ENCODE results near the gene ACOXL.

ACOXL gene

DNA sequence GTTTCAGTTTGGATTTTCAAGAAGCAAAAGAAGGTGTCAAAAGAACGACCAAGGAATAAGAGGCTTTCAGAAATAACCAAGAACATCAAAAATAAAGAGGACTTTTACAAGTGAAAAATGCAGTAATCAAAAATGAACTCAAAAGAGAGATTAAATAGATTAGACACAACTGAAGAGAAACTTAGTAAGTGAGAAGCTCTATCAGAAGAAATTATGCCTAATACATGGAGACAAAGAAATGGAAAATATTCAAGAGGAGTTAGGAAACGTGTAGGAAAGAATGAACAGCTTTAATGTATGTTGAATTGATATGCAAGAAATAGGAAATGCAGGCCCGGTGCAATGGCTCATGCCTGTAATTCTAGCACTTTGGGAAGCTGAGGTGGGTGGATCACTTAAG lies 145.8 kb downstream of the ACOXL start:
- DNase-seq: no peak

DNA sequence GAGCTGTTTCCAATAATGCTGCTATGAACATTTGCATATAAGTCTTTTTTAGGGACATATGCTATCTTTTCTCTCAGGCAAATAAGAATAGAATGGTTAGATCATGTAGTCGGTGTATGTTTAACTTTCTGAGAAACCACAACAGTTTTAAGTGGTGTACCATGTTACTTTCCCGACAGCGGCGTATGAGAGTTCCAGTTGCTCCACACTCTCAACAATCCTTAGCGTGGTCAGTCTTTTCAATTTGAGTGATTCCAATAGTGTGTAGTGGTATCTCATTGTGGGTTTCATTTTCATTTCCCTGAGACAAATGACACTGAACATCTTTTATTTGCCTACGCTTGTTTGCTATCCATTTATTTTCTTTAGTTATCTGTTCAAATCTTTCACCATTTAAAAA lies 149.5 kb downstream of the ACOXL start:
- no peak for DNase-seq

DNA sequence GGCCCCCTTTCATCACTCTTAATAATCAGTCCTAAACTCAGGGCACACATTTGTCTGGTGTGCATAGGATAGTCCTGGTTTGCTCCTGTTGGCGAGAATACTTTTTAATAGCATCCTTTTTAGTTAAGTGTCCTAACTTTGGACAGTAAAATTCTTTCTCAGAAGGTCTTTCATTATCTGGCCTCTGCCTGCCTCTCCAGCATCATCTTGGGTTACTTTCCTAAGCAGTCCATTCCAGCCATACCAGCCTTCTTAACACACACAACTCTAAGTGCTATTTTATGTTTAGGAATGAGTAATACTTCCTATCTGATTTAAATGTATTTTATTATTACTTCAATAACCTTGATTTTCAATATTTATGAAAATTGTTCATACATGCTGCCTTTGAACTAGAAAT lies 151.0 kb downstream of the ACOXL start:
- no peak for DNase-seq

DNA sequence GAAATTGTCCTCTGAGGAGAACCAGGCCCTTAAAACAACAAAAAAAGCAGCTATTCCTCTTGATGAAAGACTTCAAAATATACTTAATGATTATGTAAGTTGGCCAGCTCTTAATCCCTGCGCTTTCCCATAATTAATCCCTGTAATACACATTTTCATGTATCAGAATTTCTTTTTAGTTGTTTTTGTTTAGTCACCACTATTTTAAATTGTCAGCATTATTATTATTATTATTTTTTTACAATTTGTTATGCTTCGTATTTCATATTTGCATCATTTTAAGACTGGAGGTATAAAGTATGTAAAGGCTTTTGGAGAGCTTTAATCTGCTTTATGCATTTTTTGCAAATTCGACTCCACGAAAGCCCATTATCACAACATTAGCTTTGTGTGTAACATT lies 152.9 kb downstream of the ACOXL start:
- DNase-seq: no peak

DNA sequence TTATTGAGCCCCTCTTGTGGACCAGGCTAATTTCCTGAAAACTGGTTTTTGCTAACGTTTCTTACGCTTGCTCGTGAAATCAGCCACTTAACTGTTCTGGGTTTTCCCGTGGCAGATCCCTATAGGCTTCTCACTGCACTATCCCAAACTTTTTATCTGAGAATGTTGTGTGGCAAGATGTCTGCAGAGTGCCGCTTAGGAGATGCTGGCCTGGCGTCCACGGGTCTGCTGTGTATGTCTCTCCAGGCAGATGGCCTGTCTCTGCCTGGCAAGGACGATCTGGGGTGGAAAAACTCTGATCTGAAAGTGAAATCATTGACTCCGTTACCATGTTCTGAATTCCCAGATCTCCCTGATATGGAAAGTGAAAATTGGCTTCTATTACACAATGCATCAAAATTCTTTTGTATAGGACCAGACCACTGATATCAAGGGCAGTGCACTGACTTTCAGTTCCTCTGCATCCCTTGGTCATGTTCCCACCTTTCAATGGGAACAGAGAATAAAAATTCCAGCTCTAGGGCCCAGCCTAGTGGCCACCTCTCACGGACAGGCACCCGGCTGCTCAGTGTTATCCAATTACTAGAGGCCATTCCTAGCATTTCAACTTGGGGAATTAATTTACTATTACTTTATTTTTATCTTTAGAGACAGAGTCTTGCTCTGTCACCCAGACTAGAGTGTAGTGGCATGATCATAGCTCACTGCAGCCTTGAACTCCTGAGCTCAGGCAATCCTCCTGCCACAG lies 154.6 kb downstream of the ACOXL start:
- DNase-seq: no peak

DNA sequence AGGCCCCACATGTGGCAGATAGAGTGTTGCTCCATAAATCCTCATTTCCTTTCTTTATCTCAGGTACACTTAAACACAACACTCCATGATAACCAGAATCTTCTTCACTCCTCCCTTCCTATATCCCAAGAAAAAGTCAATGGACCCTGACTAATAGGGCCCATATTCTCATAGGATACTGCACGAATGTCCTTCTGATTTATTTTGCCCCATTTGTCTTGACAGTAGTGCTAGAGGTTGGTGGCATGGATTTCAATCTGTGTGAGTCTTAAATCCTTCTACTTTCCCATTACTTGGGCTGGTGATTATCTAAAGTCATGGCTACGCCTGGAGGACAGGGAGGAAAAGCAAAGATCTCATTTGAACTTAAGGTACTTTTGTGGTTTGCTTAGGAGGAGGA lies 156.0 kb downstream of the ACOXL start:
- DNase-seq: no peak

DNA sequence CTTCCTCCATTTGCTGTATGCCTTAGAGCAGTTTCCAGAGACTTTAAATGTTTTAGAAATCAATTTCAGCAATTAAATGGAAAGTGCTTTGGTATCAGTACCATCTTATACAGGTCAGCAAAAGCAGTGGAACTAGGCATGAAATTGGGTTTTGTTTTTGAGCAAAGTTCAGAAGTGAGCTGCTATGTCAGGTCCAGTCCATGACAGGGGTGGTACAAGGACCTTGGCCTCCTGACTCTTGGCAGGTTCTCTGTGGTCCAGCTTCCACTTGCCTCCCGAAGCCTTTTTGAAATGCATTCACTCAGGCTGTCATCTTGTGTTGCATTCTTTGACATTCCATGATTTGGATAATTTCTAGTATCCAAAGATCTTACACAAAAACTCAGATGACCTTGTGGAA lies 159.3 kb downstream of the ACOXL start:
- no peak for DNase-seq

DNA sequence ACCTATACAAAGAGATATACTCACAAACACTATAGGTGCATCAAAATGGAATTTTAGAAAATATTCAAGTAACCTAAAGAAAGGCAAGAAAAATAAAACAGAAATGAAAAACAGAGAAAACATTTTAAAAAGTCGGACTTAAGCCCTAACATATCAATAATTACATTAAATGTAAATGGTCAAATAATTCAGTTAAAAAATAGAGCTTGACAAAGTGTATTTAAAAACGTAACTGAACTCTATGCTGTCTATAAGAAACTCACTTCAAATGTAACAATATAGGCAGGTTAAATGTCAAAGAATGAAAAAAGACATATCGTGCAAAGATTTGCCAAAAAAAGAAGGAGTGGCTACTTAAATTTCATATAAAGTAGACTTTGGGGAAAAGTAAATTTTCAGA lies 163.9 kb downstream of the ACOXL start:
- DNase-seq: no peak

DNA sequence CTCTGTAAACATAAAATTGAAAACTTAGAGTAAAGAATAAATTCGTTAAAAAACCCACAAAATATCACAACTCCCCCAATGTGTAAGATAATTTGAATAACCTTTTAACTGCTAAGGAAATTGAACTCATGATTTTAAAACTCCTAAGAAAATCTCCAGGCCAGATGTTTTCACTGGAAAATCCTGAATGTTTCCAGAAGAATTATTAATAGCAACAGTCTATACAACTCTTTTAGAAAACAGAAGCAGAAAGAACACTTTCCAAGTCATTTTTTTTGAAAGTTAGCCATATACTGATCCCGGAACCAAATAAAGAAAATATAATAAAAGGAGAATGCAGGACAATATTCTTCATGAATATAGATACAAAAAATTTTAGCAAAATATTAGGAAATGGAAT lies 165.6 kb downstream of the ACOXL start:
- no peak for DNase-seq

DNA sequence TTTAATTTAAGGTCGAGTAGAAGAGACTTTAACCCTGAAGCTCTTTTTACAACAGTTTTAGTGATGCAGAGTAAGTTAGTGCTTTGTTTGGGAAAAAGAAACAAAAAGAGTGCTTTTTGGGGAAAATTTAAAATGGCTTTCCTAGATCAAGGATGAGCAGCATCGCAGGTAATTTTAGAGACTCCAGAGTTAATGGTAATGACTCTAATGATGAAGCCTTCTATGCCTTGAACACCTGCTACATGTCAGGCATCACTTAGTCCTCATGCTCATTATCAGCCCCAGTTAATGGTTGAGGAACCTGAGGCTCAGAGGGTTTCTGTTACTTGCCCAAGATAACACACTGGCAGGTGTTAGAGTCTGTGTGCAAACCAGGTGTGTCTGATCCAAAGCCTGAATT lies 167.8 kb downstream of the ACOXL start:
- no peak for DNase-seq

DNA sequence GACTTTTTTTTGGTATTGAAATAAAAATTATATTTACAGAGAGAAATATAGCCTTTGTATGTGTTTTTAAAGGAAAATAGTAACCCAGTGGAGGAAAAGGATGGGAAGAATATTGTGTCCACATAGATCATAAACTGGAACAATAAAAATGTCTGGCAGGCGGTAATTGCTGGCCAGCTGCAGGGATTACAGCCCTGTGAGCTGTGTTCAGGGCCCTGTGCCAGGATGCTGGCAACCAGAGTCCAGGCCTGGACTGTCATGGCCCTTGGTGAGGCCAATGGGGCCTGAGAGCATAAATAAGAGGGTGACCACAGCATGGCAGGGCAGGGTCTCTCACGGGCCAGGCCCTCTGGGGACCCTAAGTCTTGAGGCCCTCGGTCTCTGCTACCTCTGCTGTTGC lies 171.2 kb downstream of the ACOXL start:
- DNase-seq: peak; percentile 3 to 48

DNA sequence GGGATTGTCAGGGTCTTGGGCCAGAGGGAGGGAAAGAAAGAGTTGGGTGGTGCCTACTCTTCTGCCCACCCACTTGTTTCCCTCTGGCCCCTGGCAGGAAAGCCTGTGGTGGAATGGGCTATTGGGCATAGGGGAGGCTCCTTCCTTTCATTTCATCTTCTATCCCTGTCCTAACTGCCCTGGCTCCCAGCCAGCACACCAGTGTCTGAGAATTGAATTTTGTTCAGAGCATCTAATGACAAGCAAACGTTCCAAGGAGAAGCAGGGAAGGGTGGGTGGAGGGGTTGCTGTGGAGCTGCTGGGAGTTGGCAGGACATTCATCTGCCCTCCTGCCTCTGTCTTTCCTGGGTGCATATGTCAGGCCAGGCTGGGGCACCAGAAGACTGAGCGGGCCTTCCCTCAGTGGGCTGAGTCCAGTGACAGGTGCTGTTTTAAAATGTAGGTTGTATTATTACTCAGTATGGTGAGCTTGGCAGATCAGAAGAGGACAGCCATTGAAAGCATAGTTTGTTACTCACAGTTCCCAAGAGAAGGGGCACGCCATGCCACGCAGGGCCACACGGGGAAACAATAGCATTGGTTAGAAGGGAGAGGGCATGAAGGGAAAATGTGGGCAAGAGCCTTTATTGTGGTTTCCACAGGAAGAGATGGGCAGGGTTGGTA lies 171.9 kb downstream of the ACOXL start:
- no peak for DNase-seq

DNA sequence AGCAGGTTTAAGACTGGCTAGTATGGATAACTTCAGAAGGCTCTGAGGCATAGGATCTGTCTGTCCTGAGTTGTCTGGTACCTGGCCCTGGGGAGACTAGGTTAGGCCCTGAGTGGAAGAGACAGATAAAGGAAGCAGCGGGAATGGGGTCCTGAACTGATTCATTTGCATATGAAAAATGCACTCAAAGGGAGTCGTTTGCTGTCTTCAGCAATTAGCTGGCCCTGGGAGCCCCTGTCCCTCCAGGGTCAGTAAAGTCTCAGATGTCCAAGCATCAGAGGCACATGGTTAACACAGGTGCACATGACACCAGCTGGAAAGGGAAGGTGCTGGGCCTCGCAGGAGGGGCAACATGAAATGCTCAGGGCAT lies 172.4 kb downstream of the ACOXL start:
- no peak for DNase-seq

DNA sequence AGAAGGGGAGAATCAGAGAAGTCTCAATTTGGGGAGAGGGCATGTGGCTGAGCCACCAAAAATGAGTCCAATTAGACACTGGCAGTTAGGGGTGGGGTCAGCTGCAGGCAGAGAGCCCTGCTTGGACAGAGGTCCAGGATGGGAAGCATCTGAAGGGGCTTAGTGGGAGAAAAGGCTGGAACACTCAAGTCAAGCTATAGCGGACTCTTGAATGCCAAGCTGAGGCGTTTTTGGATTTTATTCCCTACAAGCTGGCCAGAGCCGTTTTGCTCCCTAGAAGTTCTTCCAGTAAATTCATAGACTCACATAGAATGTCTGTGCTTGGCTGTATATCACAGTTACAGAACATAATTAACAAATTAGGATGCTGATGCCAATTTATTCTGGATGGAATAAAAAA lies 172.8 kb downstream of the ACOXL start:
- DNase-seq: no peak

DNA sequence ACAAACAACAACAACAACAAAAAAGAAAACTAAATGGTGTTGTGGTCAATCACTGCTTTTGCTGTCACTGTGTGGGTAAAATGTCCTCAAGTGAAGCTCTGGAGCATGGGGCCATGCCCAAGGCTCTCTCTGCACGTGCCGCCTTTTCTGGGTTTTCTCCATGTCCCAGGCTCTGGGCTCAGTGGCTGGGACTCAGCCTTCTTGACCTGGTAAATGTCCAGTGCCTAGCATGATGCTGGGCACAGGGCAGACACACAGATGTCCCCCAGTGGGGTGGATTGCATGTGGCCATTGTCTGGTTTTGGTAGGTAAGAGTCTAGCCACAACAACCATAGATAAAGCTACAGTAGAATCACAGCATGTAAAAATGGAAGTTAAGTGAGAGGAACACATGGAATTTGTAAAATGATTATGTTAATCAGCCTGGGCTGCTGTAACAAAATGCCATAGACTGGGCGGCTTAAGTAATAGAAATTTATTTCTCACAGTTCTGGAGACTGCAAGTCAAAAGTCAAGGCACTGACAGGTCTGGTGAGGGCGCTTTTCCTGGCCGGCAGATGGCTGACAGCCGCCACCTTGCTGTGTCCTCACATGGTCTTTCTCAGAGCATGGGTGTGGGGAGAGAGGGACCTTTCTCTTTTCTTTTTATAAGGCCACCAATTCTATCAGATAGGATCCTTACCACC lies 174.4 kb downstream of the ACOXL start:
- no peak for DNase-seq

DNA sequence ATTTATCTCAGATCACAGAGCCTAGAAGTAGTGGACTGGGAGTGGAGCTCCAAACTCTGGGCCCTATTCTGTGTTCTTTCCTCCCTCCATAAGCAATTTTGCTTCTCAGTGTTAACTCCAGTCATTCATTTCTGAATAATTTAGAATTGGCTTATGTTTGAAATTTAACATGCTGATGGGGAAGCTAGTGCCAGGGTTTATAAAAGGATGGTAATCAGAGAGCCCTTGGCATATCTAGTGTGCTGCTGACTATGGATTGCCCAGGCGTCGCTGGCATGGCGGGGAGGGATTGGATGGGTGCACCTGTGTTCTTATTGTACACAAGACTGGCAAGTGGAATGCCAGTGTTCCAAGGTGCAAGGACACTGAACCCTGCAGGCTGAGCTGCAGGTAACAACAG lies 177.1 kb downstream of the ACOXL start:
- DNase-seq: no peak

DNA sequence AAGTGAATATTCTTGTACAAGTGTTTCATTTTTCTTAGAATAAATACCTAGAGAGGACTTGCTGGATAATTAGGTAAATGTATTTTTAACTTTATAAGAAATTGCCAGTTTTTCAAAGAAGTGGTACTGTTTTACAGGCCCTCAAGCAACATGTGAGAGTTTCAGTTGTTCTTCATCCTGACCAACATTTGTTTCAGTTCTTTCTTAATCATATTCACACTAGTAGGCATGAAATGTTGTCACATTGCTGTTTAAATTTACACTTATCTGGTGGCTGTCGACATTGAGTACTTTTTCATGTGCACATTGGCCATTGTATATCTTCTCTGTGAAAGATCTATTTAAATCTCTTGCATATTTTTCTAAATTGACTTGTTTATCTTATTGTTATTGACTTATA lies 178.1 kb downstream of the ACOXL start:
- DNase-seq: no peak

DNA sequence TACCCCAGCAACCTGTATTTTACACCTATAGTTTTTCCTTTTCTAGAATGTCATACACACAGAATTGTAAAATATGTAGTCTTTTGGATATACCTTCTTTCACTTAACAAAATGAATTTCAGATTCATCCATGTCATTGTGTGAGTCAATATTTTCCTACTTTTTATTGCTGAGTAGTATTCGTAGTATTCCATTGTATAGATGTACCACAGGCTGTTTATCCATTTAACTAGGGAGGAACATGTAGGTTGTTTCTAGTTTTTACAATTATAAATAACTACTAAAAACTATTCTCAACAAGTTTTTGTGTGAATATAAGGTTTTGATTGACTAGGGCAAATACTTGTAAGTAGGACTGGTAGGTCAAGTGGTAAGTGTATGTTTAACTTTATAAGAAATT lies 187.4 kb downstream of the ACOXL start:
- DNase-seq: no peak

DNA sequence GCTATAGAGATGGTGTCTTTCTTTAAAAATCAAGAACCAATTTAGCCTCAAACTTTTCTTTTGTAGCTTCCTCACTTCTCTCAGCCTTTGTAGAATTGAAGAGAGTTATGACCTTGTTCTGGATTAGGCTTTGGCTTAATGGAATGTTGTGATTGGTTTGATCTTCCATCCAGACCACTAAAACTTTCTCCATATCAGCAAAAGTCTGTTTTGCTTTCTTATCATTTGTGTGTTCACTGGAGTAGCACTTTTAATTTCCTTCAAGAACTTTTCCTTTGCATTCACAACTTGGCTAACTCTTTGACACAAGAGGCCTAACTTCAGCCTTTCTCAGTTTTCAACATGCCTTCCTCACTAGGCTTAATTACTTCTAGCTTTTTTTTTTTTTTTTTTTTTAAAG lies 193.1 kb downstream of the ACOXL start:
- DNase-seq: no peak

DNA sequence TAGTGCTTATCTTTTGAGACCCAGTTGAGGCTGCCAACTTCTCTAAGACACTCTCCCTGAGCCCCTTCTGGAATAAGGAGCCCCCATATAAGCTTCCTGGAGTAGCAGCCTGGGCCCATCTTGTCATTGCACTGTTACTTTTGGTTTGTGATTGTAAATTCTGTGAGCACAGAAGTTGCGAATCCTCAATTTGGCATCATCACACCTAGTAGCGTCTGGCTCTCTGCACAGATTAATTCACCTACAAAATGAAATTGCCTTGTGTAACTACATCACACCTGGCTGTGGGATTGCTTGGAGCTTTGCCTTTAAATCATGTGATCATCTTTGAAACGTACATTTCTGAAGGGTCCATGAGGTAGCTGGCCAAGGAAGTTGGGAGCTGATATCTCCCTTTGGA lies 195.2 kb downstream of the ACOXL start:
- no peak for DNase-seq

DNA sequence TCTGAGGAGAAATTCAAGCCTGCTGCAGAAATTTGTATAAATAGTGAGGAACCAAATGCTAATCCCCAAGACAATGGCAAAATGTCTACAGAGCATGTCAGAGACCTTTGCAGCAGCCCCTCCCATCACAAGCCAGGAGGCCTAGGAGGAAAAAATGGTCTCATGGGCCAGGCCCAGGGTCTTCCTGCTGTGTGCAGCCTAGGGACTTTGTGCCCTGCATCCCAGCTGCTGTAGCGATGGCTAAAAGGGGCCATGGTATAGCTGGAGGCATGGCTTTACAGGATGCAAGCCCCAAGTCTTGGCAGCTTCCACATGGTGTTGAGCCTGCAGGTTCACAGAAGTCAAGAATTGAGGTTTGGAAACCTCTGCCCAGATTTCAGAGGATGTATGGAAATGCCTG lies 197.2 kb downstream of the ACOXL start:
- DNase-seq: no peak

DNA sequence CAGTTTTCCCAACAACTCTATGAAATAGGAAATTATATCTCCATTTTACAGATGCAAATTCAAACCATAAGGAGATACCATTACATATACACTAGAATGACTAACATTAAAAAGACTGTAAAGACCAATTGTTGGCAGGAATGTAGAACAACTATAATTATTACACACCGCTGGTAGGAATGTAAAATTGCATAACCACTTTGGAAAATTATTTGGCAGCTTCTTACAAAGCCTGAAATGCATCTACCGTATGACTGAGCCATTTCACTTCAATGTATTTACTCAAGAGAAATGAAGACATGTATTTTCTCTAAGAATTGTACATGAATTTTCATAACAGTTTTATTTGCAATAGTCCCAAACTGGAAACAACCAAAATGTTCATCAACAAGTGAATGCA lies 199.3 kb downstream of the ACOXL start:
- DNase-seq: no peak

DNA sequence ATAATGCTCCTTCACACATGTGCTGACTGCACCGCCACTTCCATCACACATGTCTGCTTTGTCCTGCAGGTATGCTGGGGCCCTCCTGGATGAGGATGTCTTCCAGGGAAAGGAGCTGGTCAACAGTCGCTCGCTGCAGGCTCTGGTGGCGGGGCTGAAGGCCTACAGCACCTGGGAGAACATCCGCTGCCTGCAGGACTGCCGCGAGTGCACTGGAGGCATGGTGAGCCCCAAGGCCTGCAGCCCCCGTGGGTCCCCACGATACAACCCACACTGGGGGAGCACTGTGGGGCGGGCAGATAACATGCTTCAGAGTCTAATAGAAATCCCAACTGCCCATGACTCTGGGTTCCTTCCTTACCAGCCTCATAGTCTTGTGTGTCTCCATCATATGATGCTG lies 201.0 kb downstream of the ACOXL start:
- DNase-seq: no peak

DNA sequence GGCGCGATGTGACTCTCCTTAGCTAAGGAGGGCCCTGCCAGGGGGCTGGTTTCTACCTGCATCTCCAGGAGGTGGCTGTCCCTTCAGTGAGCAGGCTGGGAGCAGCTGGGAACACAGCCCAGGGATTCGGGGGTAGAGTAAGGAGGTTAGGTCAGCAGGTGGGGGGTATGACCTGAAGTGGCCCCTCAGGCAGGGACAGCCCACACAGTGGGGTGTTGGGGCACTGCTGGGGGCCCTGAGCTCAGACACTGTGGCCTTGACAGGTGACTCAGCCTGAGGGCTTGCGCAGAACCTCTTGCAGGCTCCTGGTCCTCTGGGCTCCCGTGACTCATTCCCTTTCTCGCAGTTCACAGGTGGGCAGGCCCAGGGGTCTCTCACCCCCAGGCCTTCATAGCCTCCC lies 202.6 kb downstream of the ACOXL start:
- no peak for DNase-seq

Data from SHP77 (cell line).